Stimulated activated CD8-positive, alpha-beta memory T cell treated with anti-CD3 and anti-CD28 coated beads, Interleukin-12 subunit alpha, Interleukin-12 subunit beta, amount 100 ng/mL, for 1 hour (primary cell): Measurements from ENCODE around the gene HECTD4.
A peak's percentile ranks its signal among the peaks of the same experiment; 100 is the strongest.

Experiments used
- DNase-seq: peaks from one replicate; pipeline ENCODE4 v3.0.0-alpha.2; 2020; ENCODE audit warnings: low read depth

HECTD4 gene

DNA sequence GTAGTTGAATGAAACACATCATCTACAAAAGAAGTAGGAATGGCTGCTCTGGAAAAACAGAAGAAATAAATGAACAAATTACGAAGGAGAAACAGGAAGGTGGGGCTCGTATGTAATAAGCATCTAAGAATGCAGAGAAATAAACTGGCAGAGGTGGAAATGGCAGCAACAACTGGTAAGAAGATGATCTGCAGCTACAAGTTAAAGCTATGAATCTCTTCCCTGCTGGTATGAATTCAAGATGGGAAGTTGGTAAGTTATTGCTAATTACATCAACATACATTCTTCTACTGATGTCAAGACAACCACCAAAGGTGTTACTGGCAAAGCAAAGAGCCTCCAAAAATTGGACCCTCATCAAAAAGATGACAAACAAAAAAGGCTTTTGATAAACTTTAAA lies 59.8 kb downstream of the HECTD4 start:
- no peak for DNase-seq

DNA sequence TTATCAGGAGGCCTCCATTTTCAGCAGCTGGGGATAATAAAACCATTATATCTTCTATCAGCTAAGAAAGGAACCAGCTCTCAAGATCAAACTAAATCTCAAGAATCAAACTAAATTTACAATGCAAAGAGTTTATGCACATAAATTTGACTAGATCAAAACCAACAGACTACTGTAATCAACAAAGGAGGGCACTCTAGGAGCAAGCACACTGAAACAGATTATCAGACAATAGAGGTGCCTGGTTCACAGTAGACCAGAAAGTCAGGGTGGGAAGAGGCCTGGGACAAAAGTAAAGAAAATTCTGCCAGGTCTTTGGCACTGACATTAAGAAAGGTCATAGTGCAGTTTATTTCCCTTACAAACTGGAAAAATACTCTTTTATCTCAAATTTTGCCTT lies 61.0 kb downstream of the HECTD4 start:
- DNase-seq, result no peak

DNA sequence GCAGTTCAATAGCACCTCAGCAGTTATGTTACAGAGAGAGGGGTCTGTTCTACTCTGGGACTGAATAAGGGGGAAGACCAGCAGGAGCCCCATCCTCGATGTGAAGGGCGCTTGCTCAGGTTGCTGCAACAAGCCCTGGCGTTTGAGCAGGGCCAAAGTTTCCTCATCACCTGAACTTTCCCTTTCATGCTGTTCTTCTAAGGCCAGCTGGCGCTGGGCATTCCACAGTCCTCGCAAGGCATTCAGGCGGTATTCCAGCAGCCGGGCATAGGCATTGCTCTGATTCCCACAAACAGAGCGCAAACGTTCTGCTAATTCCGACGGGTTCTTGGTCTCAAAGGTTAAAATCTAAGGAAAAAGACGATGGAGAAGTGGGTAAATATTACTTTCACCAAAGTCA lies 62.8 kb downstream of the HECTD4 start:
- DNase-seq, result no peak

DNA sequence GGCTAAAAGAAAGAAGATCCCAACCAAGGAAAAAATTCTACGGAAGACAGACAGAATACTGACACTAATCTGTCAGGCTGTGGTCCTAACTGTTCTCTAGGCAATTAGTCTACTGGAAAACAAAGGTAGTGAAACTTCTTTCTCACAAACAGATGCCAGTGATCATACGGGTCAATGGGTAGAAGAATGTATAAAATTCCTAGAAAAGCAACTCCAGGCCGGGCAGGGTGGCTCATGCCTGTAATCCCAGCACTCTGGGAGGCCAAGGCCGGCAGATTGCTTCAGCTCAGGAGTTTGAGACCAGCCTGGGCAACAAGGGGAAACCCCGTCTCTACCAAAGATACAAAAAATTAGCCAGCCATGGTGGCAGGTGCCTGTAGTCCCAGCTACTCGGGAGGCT lies 64.8 kb downstream of the HECTD4 start:
- no peak for DNase-seq

DNA sequence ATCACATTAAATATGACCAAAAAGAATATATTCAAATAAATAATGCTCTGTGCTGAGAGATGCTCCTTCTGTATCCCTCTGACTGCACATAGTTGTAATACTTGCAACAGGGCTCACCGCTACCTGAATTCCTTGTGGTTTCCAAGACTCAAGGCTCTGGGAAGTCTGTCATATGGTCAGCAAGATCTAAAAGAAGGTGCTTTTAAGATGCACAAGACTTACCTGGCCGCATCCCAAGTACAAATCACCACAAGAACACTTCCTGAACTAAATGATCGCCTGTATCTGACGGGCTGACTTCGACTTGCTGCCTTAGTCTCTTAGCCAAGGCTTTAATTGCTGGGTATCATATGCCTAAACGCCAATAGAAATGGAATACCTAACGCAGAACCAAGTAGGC lies 67.2 kb downstream of the HECTD4 start:
- no peak for DNase-seq

DNA sequence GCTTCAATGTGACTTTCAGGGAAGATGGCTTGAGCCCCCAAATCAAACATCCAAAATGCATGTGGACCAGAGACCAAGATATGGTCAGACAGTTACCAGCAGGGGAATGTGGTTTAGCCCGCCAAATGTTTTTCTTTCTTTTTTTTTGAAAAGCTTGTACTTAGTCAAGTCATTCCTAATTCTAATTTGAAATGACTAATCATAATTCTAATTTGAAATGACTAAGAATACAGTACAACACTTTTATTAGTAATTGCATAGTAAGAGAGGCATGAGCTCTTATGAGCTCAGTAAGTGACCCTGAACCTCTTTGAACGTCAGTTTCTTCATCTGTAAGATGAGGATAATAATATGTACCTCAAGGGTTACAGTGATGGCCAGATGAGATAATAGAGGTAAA lies 72.4 kb downstream of the HECTD4 start:
- no peak for DNase-seq

DNA sequence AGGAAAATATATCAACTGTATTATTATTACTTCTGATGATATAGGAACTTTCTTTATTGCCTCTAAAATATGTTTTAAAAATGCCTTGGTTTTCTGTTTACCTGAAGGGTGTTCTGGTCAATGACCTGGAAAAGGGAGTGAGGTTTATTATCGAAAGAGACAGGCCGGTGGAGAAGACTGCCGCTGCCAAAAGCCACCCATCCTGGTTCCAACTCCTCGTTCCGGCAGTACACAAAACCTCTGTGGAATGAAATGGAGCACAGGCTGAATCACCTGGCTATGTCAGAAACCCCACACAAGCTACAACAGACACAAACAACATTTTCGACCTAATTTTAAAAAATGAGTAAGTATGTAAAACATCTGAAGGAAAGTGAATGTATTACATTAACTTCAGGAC lies 73.6 kb downstream of the HECTD4 start:
- DNase-seq, result no peak

DNA sequence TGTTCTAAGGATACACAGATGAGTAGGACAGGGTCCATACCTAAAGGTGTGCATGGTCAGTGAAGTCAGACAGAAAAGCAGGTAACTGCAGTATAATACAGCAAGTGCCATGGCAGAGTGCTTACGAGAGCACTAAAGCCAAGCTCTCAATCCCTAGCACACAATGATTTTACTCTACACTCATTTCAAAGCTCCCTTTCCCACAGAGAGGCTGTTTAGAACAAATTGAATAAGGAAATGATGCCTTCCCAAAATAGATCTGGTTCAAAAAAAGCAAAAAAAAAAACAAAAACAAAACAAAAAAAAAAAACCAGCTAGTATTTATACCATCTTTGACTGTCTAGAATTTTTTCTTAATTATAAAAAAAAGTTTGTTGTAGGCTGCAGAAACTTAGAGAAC lies 74.1 kb downstream of the HECTD4 start:
- no peak for DNase-seq

DNA sequence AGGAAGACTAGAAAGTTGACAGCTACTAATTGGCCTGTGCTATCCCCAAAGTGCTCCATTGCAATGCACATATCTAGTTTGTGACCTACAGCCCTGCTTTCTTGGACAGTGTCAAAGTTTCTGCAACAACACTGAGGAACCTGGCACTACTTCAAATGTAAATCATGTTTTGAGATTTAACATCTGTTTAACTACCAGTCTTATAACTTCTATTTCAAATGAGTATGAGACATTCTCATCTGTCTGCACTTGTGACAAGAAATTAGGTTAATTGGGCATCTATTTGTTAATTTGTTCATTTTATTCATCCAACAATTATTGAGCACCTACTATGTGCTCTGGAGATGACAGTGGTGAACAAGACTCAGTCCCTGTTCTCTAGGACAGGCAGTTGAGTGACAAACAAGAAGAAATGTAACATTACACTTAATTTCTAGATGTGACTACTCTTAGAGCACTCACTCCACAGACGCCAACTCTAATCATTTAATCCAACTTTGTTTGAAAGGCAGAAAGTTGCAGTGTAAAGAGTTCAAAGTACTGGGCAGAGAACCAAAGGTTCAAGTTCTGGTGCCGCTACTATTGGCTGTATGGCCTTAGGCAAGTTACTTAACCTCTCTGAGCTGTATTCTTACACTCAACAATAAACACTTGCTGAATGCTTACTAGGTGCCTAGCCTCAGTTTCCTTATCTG lies 74.8 kb downstream of the HECTD4 start:
- no peak for DNase-seq

DNA sequence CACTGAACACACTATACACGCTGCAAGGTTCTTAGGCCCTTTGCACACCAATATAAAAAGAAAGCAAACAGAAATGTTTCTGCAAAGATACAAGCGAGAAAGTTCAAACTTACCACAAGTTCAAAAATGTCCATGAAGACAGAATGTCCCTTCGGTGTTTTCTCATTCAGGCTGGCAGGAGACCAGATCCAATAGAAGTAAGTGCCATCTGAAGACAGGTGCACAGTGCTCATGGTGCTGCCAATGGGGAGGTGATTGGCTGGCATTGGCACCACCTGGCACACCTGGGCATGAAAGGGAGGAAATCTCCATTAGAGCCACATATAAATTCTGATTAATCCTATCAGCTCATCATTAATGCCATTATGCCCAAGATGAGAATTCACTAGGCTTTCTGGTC lies 76.3 kb downstream of the HECTD4 start:
- no peak for DNase-seq

DNA sequence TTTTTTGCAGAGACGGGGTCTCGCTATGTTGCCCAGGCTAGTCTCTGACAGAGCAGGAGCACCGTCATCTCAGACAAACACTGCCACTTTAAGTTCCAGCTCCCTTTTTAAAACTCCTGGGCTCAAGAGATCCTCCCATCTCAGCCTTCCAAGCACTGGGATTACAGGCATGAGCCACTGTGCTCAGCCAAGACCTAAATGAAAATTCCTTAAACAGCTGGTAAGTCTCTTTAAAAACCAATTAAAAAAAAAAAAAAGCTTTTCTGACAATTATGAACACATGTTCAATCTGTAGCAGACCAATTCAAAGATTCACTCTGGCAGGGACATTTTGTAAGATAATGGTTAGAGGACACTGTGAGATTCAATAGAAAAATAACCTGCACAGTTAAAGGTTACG lies 77.8 kb downstream of the HECTD4 start:
- no peak for DNase-seq

DNA sequence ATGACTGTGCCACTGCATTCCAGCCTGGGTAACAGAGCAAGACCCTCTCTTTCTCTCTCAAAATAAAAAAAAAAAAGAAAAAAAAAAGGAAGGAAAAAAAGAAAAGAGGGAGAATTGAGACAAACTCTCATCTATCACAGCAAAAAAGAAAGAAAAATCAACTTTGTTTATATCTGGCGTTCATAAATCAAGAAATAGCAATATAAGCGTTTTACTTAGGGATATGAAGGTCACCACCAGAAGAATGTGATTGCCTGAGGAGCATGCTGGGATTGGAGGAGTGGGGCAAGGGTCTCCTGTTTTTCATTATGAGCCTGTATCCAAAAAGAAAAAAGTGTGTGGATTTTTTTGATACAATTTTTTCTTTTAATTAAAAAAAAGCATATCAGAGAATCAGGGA lies 78.4 kb downstream of the HECTD4 start:
- DNase-seq, result no peak

DNA sequence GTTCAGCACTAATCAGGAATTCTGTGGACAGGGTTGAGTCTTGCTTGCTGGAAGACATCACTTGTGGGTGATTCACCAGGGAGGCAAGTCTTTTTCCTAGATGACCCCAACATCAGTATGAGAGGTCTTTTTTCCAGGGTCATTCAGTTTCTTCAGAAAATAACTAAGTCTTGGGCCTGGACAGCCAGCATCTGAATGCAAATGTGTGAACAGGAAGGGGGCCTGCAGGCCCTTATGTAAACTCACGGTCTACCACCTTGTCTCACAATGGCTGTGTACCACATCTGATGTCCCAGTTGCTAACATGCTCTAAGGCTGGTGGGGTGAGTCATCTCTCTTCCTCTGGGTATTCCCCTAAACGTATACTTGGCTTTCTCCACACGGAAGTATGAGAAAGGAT lies 79.2 kb downstream of the HECTD4 start:
- peak; percentile 9 for DNase-seq

DNA sequence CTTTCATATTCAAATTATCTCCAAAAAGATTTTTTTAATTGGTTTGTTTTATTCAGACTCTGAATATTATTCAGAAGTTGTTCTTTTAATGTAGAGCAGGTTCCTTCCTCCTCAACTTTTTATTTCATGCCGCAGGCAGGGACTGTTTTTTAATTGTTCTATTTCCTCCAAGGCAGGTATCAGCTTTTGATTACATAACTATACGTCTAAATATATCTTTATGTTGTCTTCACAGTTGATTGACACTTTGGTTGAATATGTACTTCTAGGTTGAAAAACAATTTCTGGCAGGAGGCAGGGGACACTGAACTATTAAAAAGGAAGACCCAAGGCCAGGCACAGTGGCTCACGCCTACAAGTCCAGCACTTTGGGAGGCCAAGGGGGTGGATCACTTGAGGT lies 82.5 kb downstream of the HECTD4 start:
- DNase-seq, result no peak

DNA sequence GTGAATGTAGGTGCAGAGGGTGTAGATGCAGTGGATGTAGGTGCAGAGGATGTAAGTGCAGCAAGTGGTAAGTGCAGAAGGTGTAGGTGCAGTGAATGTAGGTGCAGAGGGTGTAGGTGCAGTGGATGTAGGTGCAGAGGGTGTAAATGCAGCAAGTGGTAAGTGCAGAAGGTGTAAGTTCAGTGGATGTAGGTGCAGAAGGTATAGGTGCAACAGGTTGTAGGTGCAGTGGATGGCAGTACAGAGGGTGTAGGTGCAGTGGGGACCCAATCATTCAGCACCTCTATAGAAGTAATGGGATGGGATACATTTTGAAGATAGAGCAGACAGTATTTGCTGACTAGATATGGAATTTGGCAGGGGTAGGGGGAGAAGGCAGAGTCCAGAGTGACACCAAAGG lies 85.0 kb downstream of the HECTD4 start:
- DNase-seq, result no peak

DNA sequence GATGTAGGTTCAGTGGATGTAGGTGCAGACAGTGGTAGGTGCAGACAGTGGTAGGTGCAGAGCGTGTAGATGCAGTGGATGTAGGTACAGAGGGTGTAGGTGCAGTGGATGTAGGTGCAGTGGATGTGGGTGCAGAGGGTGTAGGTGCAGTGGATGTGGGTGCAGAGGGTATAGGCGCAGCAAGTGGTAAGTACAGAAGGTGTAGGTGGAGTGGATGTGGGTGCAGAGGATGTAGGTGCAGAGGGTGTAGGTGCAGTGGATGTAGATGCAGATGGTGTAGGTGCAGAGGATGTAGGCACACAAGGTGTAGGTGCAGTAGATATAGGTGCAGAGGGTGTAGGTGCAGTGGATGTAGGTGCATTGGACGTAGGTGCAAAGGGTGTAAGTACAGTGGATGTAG lies 86.0 kb downstream of the HECTD4 start:
- no peak for DNase-seq

DNA sequence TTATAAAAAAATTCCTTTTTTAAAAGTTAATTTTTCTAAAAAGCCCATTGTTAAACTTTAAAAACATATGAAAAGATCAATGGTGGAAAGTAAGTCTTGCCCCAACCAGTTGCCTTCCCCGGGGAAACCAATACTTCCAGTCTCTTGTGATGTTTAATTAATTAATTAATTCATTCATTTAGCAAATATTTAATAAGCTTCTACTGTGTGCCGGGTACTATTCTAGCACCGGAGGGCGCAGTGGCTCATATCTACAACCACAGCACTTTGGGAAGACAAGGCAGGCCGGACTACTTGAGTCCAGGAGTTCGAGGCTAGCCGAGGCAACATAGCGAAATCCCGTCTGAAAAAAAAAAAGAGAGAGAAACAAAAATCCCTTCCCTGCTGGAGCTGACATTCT lies 87.4 kb downstream of the HECTD4 start:
- no peak for DNase-seq

DNA sequence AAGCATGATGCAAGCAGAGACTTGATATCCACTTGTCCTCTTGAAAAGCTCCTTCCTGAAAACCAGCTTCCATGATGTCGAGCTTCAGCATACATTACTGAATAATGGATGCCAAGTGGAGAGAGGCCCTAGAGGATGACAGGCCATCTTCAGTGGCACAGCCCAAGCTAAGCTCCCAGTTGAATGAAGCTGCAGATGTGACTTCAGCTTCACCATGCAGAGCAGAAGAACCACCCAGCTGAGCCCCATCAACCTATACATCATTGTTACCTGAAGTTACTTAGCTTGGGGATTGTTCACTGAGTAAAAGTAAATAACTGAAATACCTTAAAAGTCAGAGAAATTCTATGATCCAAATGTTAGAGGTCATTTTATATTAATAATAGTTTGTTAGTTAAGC lies 93.6 kb downstream of the HECTD4 start:
- no peak for DNase-seq

DNA sequence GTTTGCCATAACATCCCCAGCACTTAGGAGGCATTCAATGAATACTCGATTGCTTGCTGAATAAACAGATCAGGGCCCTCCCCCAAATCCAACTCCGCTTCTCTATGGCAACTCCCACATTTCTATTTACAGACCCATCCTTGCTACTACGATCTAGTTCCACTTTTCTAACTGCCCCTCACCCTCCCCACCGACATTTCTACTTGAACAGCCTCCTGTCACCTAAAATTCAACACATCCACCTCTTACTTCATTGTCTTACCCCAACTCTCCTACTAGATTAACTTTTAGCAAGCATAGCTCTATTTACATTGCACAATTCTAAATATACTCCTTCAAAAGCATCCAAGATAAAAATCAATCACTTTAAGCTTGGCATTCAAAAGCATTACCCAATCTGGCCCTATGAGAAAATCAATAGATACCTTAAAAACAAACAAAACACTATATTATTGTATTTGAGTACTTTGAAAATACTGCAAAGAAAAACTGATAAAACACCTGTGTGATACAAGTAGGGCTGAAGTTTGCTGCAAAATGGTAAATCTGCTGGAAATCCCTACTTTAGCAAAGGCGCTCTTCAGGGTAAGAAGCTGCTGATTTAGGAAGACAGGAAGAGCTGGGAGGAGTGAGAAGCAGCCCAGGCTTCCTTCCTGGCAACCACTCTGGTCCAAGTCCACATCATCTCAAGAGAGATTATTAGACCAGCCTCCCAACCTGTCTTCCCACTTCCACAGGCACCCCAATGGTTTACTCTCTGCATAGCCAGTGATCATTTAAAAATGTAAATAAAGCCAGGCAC lies 96.4 kb downstream of the HECTD4 start:
- DNase-seq, result no peak

DNA sequence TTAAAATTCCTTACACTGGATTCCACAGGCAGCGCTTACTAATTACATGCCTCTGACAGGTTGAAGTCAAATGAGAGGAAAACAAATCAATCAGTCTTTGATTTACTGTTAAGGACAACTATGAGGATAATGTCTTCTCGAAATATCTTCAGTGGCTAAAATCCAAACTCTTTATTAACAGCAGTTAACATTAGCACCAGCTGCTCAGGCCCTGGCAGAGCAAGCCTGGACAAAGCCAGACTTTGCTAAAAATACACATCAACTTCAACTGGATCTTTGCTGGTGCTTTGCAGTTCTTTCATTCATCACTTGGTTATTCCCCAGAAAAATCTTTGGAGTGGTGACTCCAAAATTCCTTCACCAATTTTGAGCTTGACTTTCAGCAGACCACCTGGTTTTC lies 98.7 kb downstream of the HECTD4 start:
- DNase-seq, result no peak

DNA sequence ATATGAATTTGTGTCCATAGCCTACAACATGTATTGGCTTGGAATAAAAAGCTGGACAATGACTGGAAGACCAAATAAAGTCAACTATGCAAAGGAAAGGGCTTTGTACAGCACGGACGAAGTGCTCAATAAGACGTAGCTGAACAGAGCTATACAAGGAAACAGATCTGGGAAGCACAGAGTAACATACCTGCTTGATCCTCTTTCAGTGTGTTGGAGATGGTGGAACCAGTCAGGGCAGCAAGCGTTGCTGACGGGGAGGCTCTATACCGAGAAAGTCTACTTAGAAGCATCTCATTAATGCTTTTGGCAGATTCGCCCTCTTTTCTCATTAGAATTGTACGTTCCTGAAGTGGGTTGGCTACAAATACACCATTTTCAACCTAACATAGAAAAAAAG lies 99.3 kb downstream of the HECTD4 start:
- DNase-seq, result no peak

DNA sequence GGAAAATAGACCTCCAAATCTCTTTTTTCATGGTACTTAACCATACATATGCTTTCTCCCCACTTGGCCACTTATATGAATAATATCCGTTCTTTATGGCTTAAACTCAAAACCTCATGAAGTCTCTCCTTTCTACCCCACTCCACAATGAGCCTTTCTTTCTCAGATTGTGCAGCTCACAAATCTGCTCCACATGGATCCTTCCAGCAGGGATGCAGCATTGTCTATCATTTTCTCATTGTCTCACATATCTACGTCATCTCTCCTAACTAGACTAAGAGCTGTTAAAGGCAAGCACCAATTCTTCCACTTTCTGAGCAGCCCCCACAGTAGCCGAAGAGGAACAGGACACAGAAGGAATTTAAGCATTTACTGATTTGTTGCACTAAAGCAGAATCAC lies 106.4 kb downstream of the HECTD4 start:
- no peak for DNase-seq

DNA sequence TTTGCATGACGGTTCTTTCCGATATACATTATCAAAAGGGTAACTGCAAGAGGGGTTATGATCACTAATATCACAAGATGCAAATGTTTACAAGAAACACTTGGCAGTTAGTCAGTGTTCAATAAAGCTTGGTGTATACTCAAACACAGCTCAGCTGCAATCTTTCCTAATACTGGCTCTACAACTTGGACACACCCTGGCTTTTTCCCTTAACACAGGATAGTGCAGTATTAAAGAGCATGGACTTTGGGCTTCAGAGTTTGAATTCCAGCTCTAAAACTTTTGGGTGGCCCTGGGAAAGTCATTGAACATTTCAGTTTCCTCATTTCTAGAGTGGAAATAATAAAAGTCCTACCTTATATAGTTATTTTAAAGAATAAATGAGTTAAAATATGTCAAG lies 107.0 kb downstream of the HECTD4 start:
- no peak for DNase-seq

DNA sequence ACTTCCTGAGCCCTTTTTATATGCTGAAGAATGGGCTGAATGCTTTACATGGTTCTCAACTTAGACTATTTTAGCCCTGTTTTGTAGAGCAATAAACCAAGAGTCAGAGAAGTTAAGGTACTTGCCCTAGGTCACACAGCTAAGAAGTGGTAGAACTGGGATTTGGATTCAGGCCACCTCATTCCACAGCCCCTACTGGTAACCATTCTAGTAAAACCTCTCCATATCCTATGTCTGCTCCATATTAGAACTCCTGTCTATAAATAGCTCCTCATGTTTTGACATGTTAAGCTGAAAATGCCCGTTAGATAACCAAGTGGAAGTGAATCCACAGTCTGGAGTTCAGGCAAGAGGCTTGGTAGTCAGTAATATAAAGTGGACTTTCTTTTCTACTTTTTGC lies 111.6 kb downstream of the HECTD4 start:
- DNase-seq, result no peak
